CD14-positive monocyte (primary cell): ENCODE measurements around the gene C10orf71. TPM values are rescaled to one million over a fixed set of nuclear protein-coding genes. Genes with fewer than 3 reads are reported as not detected.

Source experiments
- DNase-seq, 3 donors: peaks; one replicate each; pipeline ENCODE4 v3.0.0-alpha.2; 2011 to 2022
- H2AFZ ChIP-seq: 2 replicates; pipeline ENCODE4 v1.6.0; 2012; ENCODE audit warnings: mild to moderate bottlenecking, low read depth, low read length, inconsistent platforms; ENCODE audit not compliant: insufficient read depth, poor library complexity, severe bottlenecking
- H3K27ac ChIP-seq, 2 donors: 1 replicate in 1 of 2; 2 replicates in 1 of 2; pipeline ENCODE4 v1.5.1; 2012 to 2013; ENCODE audit warnings: low read length in 2 of 2, control low read depth in 1 of 2, inconsistent platforms in 1 of 2, low read depth in 1 of 2, mild to moderate bottlenecking in 1 of 2
- H3K27me3 ChIP-seq, 2 donors: one replicate each; pipeline versions ENCODE4 v1.6.0 to v1.6.1; 2011 to 2013; ENCODE audit warnings: low read length in 2 of 2; ENCODE audit not compliant: control insufficient read depth in 2 of 2, insufficient read depth in 2 of 2
- H3K36me3 ChIP-seq, 2 donors: replicated peaks in 1 of 2; 1 replicate in 1 of 2; 2 replicates in 1 of 2; pipeline versions ENCODE4 v1.5.1 to v1.6.1; 2012 to 2013; ENCODE audit warnings: low read length in 2 of 2, control low read depth in 1 of 2, inconsistent platforms in 1 of 2, mild to moderate bottlenecking in 1 of 2; ENCODE audit not compliant: insufficient read depth in 2 of 2, control insufficient read depth in 1 of 2
- H3K4me1 ChIP-seq, 2 donors: 1 replicate in 1 of 2; 2 replicates in 1 of 2; pipeline versions ENCODE4 v1.5.1 to v1.6.1; 2012 to 2013; ENCODE audit warnings: low read length in 2 of 2, control low read depth in 1 of 2, inconsistent platforms in 1 of 2, mild to moderate bottlenecking in 1 of 2, moderate library complexity in 1 of 2; ENCODE audit not compliant: insufficient read depth in 2 of 2, control insufficient read depth in 1 of 2
- H3K4me2 ChIP-seq: replicated peaks from 2 replicates; pipeline ENCODE3; 2012; ENCODE audit warnings: low read length, moderate library complexity, mild to moderate bottlenecking; ENCODE audit not compliant: poor library complexity, severe bottlenecking; ENCODE audit errors: extremely low read depth
- H3K4me3 ChIP-seq, 3 experiments: fragments of 200-600 bp in 1 of 3; sonication (generic) in 1 of 3; replicated peaks in 1 of 3; 1 replicate in 2 of 3; 2 replicates in 1 of 3; pipeline ENCODE4 v1.5.1; 2011 to 2013; ENCODE audit warnings: low read length in 3 of 3, mild to moderate bottlenecking in 3 of 3, control low read depth in 2 of 3, low read depth in 2 of 3, inconsistent platforms in 1 of 3, moderate library complexity in 1 of 3
- H3K79me2 ChIP-seq: 2 replicates; pipeline ENCODE4 v1.6.0; 2012; ENCODE audit warnings: mild to moderate bottlenecking, control low read depth, inconsistent platforms, low read length, moderate library complexity; ENCODE audit not compliant: insufficient read depth
- H3K9ac ChIP-seq: 2 replicates; pipeline ENCODE4 v1.6.0; 2017; ENCODE audit warnings: low read length, mild to moderate bottlenecking; ENCODE audit not compliant: insufficient read depth, poor library complexity, severe bottlenecking
- H3K9me3 ChIP-seq, 2 donors: replicated peaks in 1 of 2; 1 replicate in 1 of 2; 2 replicates in 1 of 2; pipeline versions ENCODE4 v1.5.1 to v1.6.1; 2012 to 2013; ENCODE audit warnings: low read length in 2 of 2, control low read depth in 1 of 2; ENCODE audit not compliant: control insufficient read depth in 1 of 2, insufficient read depth in 1 of 2
- H4K20me1 ChIP-seq: 2 replicates; pipeline ENCODE4 v1.6.0; 2012; ENCODE audit warnings: mild to moderate bottlenecking, low read length, control low read depth, moderate library complexity; ENCODE audit not compliant: insufficient read depth
- H3K27ac Mint-ChIP-seq, 7 donors: one replicate each; pipeline ENCODE4 v1.8.0; 2020; ENCODE audit warnings: mild to moderate bottlenecking in 7 of 7, mixed read lengths in 7 of 7, moderate library complexity in 6 of 7, inconsistent platforms in 2 of 7
- H3K27me3 Mint-ChIP-seq, 3 donors: one replicate each; pipeline ENCODE4 v1.8.0; 2021 to 2022; ENCODE audit warnings: low read depth in 3 of 3, mild to moderate bottlenecking in 3 of 3, mixed read lengths in 3 of 3, moderate library complexity in 3 of 3, inconsistent platforms in 1 of 3
- H3K36me3 Mint-ChIP-seq, 2 donors: one replicate each; pipeline ENCODE4 v1.8.0; 2020; ENCODE audit warnings: mixed read lengths in 2 of 2, inconsistent platforms in 1 of 2, mild to moderate bottlenecking in 1 of 2
- H3K4me1 Mint-ChIP-seq: one replicate; pipeline ENCODE4 v1.8.0; 2020; ENCODE audit warnings: mild to moderate bottlenecking, mixed read lengths
- H3K4me3 Mint-ChIP-seq, 2 donors: one replicate each; pipeline ENCODE4 v1.8.0; 2020; ENCODE audit warnings: mild to moderate bottlenecking in 2 of 2, mixed read lengths in 2 of 2, moderate library complexity in 1 of 2
- H3K9me3 Mint-ChIP-seq, 7 donors: one replicate each; pipeline ENCODE4 v1.8.0; 2020 to 2022; ENCODE audit warnings: mixed read lengths in 7 of 7, mild to moderate bottlenecking in 6 of 7, moderate library complexity in 6 of 7, inconsistent platforms in 2 of 7
- CTCF ChIP-seq: fragments of 200-600 bp; IDR thresholded peaks from one replicate; pipeline ENCODE4 v1.8.0; 2022; ENCODE audit warnings: antibody characterized with exemption, mild to moderate bottlenecking
- WGBS: methylation state at CpG from one replicate; pipeline ENCODE4 v1.1.5; 2013; ENCODE audit warnings: missing lambda C conversion rate; ENCODE audit not compliant: insufficient coverage; 5-methylcytosine and 5-hydroxymethylcytosine counted together
- intact Hi-C, 2 donors: fragments of 100-400 bp; cut with micrococcal nuclease; formaldehyde crosslinking; loops; one replicate each; pipeline versions ENCODE4 v1.15.0 to v1.15.1; 2023
- polyA plus RNA-seq, 3 donors: library from polyadenylated mRNA; depleted of rRNA in 1 of 3; unstranded in 2 of 3; stranded (reverse) in 1 of 3; fragments of 300-500 nt in 2 of 3; fragments of >200 nt in 1 of 3; fragmentation: Illumina TruSeq in 2 of 3; gene quantifications; 1 replicate in 2 of 3; 2 replicates in 1 of 3; pipeline ENCODE4 v1.2.3, GENCODE V29; 2012 to 2021

The C10orf71 gene
- polyA plus RNA-seq, 3 donors, result not detected

GRCh38 chr10:49264177-49264677 is 34.7 kb upstream of the C10orf71 start:
- no peak overlapping the region for H3K27ac Mint-ChIP-seq
- Histone ChIP-seq H3K9ac (no peak overlapping the region), H4K20me1 (no peaks in the 10 kb centered on the region), H3K4me1 (no peaks in the 10 kb centered on the region), H3K27ac (no peak overlapping the region), H3K27me3 (no peaks in the 10 kb centered on the region), H3K9me3 (peaks cover 4 to 17% of the 10 kb centered on the region in 2 donors), H3K4me2 (no peak overlapping the region), H3K4me3 (no peak overlapping the region), H3K36me3 (no peaks in the 10 kb centered on the region), H3K79me2 (no peaks in the 10 kb centered on the region), H2AFZ (no peak overlapping the region)
- peaks cover 22 to 33% (median 24%) of the 10 kb centered on the region in 7 donors for H3K9me3 Mint-ChIP-seq
- no peak for DNase-seq
- no peaks in the 10 kb centered on the region for H3K4me1 Mint-ChIP-seq
- H3K27me3 Mint-ChIP-seq, result peaks cover 0 to 6% (median 6%) of the 10 kb centered on the region in 3 donors
- H3K4me3 Mint-ChIP-seq, result no peak overlapping the region
- intact Hi-C loops, result loop anchor here in 1 of 2 donors (5.0 kb wide), 1 partner anchor 43 kb away; no protein-coding TSS in a partner anchor
- no peaks in the 10 kb centered on the region for H3K36me3 Mint-ChIP-seq
- WGBS, result 100% methylated on average over 3 of the region's 3 CpGs
- TF ChIP-seq CTCF, result no peak

- Histone ChIP-seq H4K20me1 (no peaks in the 10 kb centered on the region), H3K9me3 (peaks cover 4 to 17% of the 10 kb centered on the region in 2 donors), H3K36me3 (no peaks in the 10 kb centered on the region), H3K4me3 (no peak overlapping the region), H3K27me3 (no peaks in the 10 kb centered on the region), H3K4me1 (no peaks in the 10 kb centered on the region), H3K79me2 (no peaks in the 10 kb centered on the region), H3K27ac (no peak overlapping the region), H3K9ac (no peak overlapping the region), H3K4me2 (no peak overlapping the region), H2AFZ (no peak overlapping the region)
- intact Hi-C loops, result no loop called here
- no peak for TF ChIP-seq CTCF
- peaks cover 23 to 33% (median 24%) of the 10 kb centered on the region in 7 donors for H3K9me3 Mint-ChIP-seq
- H3K4me1 Mint-ChIP-seq, result no peaks in the 10 kb centered on the region
- no peak for DNase-seq
- no peaks in the 10 kb centered on the region for H3K36me3 Mint-ChIP-seq
- H3K4me3 Mint-ChIP-seq, result no peak overlapping the region
- H3K27ac Mint-ChIP-seq, result no peak overlapping the region
- no CpG with 5 or more reads among the region's 1 CpG for WGBS
- H3K27me3 Mint-ChIP-seq, result peaks cover 0 to 12% (median 7%) of the 10 kb centered on the region in 3 donors
These were observed 33.1 kb upstream of the C10orf71 start for GRCh38 chr10:49265885-49266284.
